NCI-H2107 treated with DMSO at 0.1 percent for 48 hours (cell line): ENCODE measurements around the gene DDX27.

Experiments
- DNase-seq: peaks from one replicate; lab custom pipeline; 2025; ENCODE audit not compliant: unreplicated experiment; lab: John Stamatoyannopoulos, UW

The DDX27 gene

DNA sequence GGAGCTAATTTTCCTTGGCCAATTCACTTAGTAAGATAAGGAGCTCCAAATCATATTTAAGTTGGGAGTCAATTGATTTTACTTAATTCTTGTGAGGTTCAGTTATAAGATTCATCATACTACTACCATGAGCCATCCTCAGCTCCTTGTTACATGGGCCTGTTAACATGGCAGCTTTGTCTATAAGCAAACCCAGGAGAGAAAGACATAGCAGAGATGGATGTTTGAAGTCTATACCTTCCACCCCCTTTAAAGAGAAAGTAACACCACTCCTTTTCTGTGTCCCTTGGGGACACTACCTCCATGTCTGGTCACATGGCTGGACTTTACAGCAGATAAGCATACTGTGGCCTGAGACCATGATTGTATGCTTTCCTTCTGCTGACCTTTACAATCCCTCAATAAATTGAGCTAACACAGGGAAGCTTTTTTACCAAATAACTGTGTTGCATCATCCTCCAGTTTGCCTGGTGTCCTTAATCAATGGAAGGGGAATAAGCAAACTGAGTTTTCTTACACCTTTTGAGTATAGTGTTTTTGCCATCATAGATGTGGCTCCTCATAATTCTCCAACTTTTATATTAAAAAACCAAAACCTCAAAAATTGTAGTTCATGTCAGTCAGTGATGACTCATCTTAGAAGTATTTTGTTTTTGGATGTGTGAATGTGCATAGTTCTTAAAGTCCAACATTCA lies 68.5 kb downstream of the DDX27 start:
- no peak for DNase-seq

DNA sequence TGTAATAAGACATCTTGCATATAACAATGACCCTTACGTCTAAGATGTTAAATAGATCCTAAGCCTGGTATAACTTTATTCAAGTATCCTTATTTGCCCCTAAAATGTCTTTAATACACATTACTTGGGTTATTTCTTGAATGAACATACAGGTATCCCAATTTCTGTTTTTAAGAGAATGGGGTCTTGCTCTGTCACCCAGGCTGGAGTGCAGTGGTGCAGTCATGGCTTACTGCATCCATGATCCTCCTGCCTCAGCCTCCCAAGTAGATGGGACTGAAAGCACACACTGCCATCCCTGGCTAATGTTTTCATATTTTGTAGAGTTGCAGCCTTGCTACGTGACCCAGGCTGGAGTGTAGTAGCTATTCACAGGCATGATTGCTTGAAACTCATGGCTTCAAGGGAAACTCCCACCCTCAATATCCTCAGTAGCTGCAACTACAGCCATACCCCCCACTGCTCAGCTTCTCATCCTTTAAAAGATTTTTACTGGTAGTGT lies 69.1 kb downstream of the DDX27 start:
- no peak for DNase-seq

DNA sequence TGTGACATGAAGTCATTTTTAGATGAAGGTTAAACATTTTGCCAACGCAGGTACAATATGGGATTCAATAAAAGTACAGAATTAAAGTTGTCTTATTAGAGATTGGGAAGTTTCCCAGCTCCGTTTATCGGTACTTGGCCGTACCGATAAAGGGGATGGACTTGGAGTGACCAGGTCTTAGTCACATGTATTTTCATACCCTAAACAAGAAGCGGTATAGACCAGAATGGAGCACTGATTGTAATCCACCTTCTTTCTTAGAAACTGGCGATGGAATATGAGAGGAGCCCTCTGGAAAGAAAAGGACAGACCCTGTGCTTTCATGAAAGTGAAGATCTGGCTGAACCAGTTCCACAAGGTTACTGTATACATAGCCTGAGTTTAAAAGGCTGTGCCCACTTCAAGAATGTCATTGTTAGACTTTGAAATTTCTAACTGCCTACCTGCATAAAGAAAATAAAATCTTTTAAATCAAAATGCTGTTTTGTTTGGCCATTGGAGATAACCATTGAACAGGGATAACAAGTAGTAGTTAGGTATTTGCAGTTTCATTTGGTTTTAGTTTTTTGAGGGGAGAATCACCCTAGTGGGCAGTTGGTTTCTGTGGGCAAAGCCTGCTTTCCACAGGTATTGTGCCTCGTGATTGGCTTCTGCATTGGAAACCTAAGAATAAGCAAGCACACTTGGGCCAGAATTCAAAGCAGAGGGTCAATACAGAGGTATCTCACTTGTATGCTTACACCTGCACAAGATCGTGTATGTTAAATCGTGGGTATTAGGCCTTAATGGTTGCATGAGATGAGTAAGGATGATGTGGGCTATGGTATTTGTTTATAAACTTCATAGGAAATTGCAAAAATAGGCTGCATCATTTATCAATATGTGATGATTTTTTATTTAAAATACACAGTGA lies 69.8 kb downstream of the DDX27 start:
- no peak for DNase-seq

DNA sequence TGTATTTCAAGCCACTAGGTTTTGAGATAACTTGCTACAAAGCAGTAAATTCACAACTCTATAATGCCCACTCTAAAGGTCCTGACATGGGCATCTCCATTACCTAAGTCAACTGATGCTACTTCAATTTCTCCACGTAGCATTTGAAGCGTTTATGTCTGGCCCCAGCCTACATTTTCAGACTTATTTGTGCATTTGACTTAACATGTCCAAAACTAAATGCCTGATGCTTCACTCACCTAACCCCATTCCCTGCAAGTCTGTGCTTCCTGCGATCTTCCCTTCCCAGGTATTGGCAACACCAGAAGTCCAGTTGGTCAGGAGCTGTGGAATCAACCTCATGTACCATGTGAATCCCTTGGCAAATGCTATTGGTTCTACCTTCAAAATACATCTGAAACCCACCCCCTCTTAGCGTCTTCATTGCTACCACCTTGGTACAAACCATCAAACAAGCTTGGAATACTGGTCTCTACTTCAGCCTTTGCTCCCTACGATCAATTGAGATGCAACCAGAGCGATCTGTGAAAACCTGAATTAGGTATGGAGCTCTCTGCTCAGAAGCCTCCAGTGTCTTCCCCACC lies 71.5 kb downstream of the DDX27 start:
- no peak for DNase-seq

DNA sequence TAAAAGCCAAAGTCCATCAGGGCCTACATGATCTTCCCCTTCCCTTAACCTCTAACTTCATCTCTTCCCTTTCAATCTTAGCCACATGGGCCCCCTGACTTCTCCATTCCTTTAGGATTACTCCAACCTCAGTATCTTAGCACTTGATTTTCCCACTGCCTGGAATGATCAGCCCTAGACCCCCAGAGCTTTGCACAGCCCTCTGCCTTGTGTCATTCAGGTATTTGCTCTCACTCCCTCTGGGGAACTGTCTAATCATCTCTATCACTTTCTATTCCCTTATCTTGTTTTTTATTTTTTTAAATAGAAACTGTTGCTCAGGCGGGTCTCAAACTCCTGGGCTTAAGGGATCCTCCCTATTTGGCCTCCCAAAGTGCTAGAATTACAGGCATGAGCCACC lies 72.0 kb downstream of the DDX27 start:
- DNase-seq, result no peak

DNA sequence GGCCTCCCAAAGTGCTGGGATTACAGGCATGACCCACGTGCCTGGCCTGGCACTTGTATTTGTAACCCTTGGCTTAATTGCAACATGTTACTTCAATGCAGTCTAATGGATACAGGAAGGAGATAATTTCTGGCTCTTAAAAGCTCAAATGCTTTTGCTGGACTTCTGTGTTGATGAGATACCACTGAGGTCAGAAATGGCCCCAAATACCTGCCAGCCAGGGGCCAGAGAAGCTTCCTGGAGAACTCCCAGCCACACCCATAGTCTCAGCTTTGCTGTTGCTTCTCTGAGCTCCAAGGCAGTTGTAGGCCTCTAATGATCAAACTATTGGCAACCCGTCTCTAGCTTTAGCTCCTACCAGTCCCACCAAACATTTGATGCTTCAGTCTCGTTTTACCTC lies 72.8 kb downstream of the DDX27 start:
- DNase-seq, result no peak

DNA sequence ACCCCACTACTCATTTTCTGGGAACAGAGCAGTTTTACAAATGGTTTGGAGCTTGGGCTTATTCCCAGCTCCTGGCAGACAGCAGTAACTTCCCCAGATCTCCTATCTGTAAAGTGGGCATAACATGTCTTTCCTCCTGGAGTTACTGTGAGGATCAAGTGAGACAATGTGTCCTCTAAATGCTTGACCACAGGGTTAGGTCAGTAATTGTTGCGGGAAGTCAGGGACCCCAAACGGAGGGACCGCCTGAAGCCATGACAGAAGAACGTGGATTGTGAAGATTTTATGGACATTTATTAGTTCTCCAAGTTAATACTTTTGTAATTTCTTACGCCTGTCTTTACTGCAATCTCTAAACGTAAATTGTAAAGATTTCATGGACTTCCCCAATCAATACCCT lies 73.9 kb downstream of the DDX27 start:
- DNase-seq, result no peak
